ENCODE measurements around the gene MSMP. TPM values are rescaled to one million over a fixed set of nuclear protein-coding genes. Genes with fewer than 3 reads are reported as not detected.

Gene MSMP
- total RNA-seq, 2 donors from 2014 or later: 2.1 TPM; not detected in 1

GRCh38 chr9:35763181-35763580 is 9.1 kb upstream of the MSMP start:
- Histone ChIP-seq H3K27ac (no peak overlapping the region), H3K9ac (ENCODE audit: low read depth in 2 of 2, low read length in 2 of 2) (no peak overlapping the region), H3K9me3 (no peaks in the 10 kb centered on the region), H3K27me3 (no peaks in the 10 kb centered on the region), H3K4me1 (no peaks in the 10 kb centered on the region), H3K36me3 (no peaks in the 10 kb centered on the region), H3K4me3 (no peak overlapping the region)
- DNase-seq: no peak
- intact Hi-C loops (cut with DNase I): no loop called here
- no peak for TF ChIP-seq CTCF (IDR thresholded peaks at IDR 0.05)

DNA sequence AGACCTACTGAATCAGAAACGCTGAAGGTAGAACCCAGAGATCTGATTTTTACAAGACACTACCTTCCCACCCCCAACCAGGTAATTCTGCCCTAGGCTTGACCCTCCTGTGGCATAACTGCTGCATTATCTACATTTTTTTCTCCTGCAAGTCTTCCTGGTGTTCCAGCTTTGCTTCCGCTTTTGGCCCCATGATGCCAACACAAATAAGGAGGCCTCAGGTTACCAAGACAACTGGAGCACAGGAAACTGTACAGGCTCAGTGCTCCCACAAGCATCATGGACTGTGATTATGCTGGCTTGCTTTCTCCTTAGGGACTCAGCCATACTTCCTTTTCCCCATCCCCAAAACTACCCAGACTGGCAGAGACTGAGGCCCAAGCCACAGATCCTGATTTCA is 6.6 kb upstream of the MSMP start:
- no peak for TF ChIP-seq CTCF (IDR thresholded peaks at IDR 0.05)
- DNase-seq: peak; percentile 60
- Histone ChIP-seq H3K4me3 (no peak overlapping the region), H3K4me1 (peaks cover 5% of the 10 kb centered on the region), H3K36me3 (no peaks in the 10 kb centered on the region), H3K9me3 (no peaks in the 10 kb centered on the region), H3K27me3 (no peaks in the 10 kb centered on the region), H3K27ac (no peak overlapping the region), H3K9ac (ENCODE audit: low read depth in 2 of 2, low read length in 2 of 2) (peak overlapping the region in 1 of 2 donors; percentile 28)
- intact Hi-C loops (cut with DNase I): no loop called here

GRCh38 chr9:35759795-35760194 is 5.7 kb upstream of the MSMP start:
- Histone ChIP-seq H3K27ac (no peak overlapping the region), H3K4me3 (no peak overlapping the region), H3K9me3 (no peaks in the 10 kb centered on the region), H3K4me1 (peaks cover 5% of the 10 kb centered on the region), H3K27me3 (no peaks in the 10 kb centered on the region), H3K36me3 (no peaks in the 10 kb centered on the region), H3K9ac (ENCODE audit: low read depth in 2 of 2, low read length in 2 of 2) (no peak overlapping the region)
- peak; percentile 13 for DNase-seq
- intact Hi-C loops (cut with DNase I): no loop called here
- no peak for TF ChIP-seq CTCF (IDR thresholded peaks at IDR 0.05)

GRCh38 chr9:35758475-35759050 is 4.5 kb upstream of the MSMP start:
- no peak for TF ChIP-seq CTCF (IDR thresholded peaks at IDR 0.05)
- H3K27ac ChIP-seq: no peak overlapping the region
- intact Hi-C loops (cut with DNase I): no loop called here
- H3K9me3 ChIP-seq: no peaks in the 10 kb centered on the region
- no peak overlapping the region for H3K9ac ChIP-seq (ENCODE audit: low read depth in 2 of 2, low read length in 2 of 2)
- H3K4me1 ChIP-seq: peaks cover 5% of the 10 kb centered on the region
- no peaks in the 10 kb centered on the region for H3K27me3 ChIP-seq
- no peak overlapping the region for H3K4me3 ChIP-seq
- no peak for DNase-seq
- no peaks in the 10 kb centered on the region for H3K36me3 ChIP-seq

GRCh38 chr9:35757892-35758275 is 3.8 kb upstream of the MSMP start:
- TF ChIP-seq CTCF (IDR thresholded peaks at IDR 0.05): no peak
- no peaks in the 10 kb centered on the region for H3K9me3 ChIP-seq
- H3K27me3 ChIP-seq: no peaks in the 10 kb centered on the region
- peak overlapping the region; percentile 52 for H3K4me3 ChIP-seq
- no peak for DNase-seq
- peaks cover 5% of the 10 kb centered on the region for H3K4me1 ChIP-seq
- peak overlapping the region in 1 of 2 donors; percentile 81 for H3K9ac ChIP-seq (ENCODE audit: low read depth in 2 of 2, low read length in 2 of 2)
- H3K27ac ChIP-seq: peak overlapping the region; percentile 81
- intact Hi-C loops (cut with DNase I): no loop called here
- no peaks in the 10 kb centered on the region for H3K36me3 ChIP-seq
